Loucy (cell line): ENCODE measurements around the gene SUCLG1.
"Not testable (repeated sequence)": the region's sequence is repeated elsewhere in the genome, so short reads cannot be mapped to it uniquely, and the experiment has no call there.

Experiments used
- EZH2phosphoT487 ChIP-seq: fragments of 200-600 bp; IDR thresholded peaks from 2 replicates; pipeline ENCODE4 v1.6.1; 2018; ENCODE audit warnings: antibody characterized with exemption, mild to moderate bottlenecking, moderate library complexity, borderline replicate concordance
- TF ChIP-seq, protein P1 (sequence below): fragments of 200-600 bp; sonication (generic); conservative IDR thresholded peaks from 2 replicates; pipeline ENCODE4 v1.5.1; 2014; ENCODE audit warnings: mild to moderate bottlenecking, antibody characterized with exemption, low read length

DNA sequence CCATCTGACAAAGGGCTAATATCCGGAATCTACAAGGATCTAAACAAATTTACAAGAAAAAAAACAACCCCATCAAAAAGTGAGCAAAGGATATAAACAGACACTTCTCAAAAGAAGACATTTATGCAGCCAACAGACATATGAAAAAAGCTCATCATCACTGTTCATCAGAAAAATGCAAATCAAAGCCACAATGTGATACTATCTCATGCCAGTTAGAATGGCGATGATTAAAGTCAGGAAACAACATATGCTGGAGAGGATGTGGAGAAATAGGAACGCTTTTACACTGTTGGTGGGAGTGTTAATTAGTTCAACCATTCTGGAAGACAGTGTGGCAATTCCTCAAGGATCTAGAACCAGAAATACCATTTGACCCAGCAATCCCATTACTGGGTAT, 57.0 kb downstream of the SUCLG1 start:
- TF ChIP-seq, protein P1, sequence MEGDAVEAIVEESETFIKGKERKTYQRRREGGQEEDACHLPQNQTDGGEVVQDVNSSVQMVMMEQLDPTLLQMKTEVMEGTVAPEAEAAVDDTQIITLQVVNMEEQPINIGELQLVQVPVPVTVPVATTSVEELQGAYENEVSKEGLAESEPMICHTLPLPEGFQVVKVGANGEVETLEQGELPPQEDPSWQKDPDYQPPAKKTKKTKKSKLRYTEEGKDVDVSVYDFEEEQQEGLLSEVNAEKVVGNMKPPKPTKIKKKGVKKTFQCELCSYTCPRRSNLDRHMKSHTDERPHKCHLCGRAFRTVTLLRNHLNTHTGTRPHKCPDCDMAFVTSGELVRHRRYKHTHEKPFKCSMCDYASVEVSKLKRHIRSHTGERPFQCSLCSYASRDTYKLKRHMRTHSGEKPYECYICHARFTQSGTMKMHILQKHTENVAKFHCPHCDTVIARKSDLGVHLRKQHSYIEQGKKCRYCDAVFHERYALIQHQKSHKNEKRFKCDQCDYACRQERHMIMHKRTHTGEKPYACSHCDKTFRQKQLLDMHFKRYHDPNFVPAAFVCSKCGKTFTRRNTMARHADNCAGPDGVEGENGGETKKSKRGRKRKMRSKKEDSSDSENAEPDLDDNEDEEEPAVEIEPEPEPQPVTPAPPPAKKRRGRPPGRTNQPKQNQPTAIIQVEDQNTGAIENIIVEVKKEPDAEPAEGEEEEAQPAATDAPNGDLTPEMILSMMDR, result not testable (repeated sequence)
- TF ChIP-seq EZH2phosphoT487, result not testable (repeated sequence)
